Neutrophil (primary cell): ENCODE data around the gene CDH13.

Experiments
- H3K27ac ChIP-seq: fragments of 200-600 bp; sonication (generic); 2 replicates; pipeline ENCODE4 v1.5.1; 2016; ENCODE audit warnings: mild to moderate bottlenecking, moderate library complexity
- H3K27me3 ChIP-seq: fragments of 200-600 bp; sonication (generic); 2 replicates; pipeline ENCODE4 v1.6.0; 2016; ENCODE audit warnings: mild to moderate bottlenecking
- H3K36me3 ChIP-seq: fragments of 200-600 bp; sonication (generic); 2 replicates; pipeline ENCODE4 v1.5.1; 2017
- H3K4me1 ChIP-seq, 2 experiments: fragments of 200-600 bp in 1 of 2; sonication (generic) in 1 of 2; 1 replicate in 1 of 2; 2 replicates in 1 of 2; pipeline versions ENCODE4 v1.5.1 to v1.6.1; 2013 to 2016; ENCODE audit warnings: low read depth in 1 of 2, low read length in 1 of 2, mild to moderate bottlenecking in 1 of 2, moderate library complexity in 1 of 2; ENCODE audit not compliant: control insufficient read depth in 1 of 2, insufficient read depth in 1 of 2
- H3K4me3 ChIP-seq, 2 experiments: fragments of 200-600 bp in 1 of 2; sonication (generic) in 1 of 2; 1 replicate in 1 of 2; 2 replicates in 1 of 2; pipeline ENCODE4 v1.5.1; 2013 to 2016; ENCODE audit warnings: low read depth in 1 of 2, low read length in 1 of 2, mild to moderate bottlenecking in 1 of 2, moderate library complexity in 1 of 2
- H3K9me3 ChIP-seq: fragments of 200-600 bp; sonication (generic); 2 replicates; pipeline ENCODE4 v1.5.1; 2016
- TF ChIP-seq, protein P1 (sequence below): fragments of 200-600 bp; sonication (generic); IDR thresholded peaks from 2 replicates; pipeline ENCODE4 v1.5.1; 2016; ENCODE audit warnings: antibody characterized with exemption

The CDH13 gene

DNA sequence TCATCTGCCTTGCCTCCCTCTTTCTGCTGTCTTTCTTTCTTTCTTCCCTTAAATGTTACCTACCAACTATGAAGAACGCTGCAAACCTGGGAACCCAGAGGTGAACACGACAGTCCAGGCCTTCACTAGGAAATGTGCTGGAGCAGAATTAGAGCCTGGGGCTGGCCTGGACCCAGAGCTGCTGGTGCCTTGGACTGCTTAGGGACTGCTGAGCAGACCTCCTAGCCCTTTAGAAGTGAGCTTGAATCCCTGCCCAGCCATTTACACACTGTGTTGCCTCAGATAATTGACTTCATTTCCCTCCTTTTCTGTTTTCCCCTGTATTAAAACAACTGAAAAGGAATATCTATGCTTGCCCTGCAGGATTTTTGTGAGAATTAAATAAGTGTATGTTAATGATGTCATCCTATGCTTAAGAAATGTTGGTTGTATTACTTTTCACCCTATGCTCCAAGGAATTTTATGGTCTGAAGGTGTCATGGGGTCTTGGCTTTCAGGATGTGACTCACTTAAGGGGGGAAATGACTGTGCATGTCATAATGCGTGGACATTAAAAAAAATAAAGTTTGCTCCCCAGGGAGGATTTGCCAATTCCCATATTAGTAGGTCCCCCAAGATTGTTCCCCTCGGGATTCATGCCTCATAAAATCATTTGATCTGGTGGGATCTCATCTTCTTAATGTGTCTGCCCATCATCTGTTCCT, 11.5 kb downstream of the CDH13 start:
- H3K9me3 ChIP-seq = no peaks in the 10 kb centered on the region
- H3K27me3 ChIP-seq = no peaks in the 10 kb centered on the region
- TF ChIP-seq, protein P1, sequence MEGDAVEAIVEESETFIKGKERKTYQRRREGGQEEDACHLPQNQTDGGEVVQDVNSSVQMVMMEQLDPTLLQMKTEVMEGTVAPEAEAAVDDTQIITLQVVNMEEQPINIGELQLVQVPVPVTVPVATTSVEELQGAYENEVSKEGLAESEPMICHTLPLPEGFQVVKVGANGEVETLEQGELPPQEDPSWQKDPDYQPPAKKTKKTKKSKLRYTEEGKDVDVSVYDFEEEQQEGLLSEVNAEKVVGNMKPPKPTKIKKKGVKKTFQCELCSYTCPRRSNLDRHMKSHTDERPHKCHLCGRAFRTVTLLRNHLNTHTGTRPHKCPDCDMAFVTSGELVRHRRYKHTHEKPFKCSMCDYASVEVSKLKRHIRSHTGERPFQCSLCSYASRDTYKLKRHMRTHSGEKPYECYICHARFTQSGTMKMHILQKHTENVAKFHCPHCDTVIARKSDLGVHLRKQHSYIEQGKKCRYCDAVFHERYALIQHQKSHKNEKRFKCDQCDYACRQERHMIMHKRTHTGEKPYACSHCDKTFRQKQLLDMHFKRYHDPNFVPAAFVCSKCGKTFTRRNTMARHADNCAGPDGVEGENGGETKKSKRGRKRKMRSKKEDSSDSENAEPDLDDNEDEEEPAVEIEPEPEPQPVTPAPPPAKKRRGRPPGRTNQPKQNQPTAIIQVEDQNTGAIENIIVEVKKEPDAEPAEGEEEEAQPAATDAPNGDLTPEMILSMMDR = no peak
- no peak overlapping the region for H3K4me3 ChIP-seq
- H3K36me3 ChIP-seq = no peaks in the 10 kb centered on the region
- H3K27ac ChIP-seq = no peak overlapping the region
- H3K4me1 ChIP-seq = no peaks in the 10 kb centered on the region

GRCh38 chr16:82639263-82639662, 12.5 kb downstream of the CDH13 start:
- no peaks in the 10 kb centered on the region for H3K4me1 ChIP-seq
- H3K27me3 ChIP-seq = no peaks in the 10 kb centered on the region
- TF ChIP-seq, protein P1 = no peak
- H3K36me3 ChIP-seq = no peaks in the 10 kb centered on the region
- no peak overlapping the region for H3K27ac ChIP-seq
- H3K4me3 ChIP-seq = no peak overlapping the region
- no peaks in the 10 kb centered on the region for H3K9me3 ChIP-seq

GRCh38 chr16:82639666-82640336, 13.0 kb downstream of the CDH13 start:
- H3K36me3 ChIP-seq = no peaks in the 10 kb centered on the region
- H3K4me3 ChIP-seq = no peak overlapping the region
- H3K27me3 ChIP-seq = no peaks in the 10 kb centered on the region
- TF ChIP-seq, protein P1 = no peak
- H3K27ac ChIP-seq = no peak overlapping the region
- H3K9me3 ChIP-seq = no peaks in the 10 kb centered on the region
- no peaks in the 10 kb centered on the region for H3K4me1 ChIP-seq

GRCh38 chr16:82641336-82641984, 14.7 kb downstream of the CDH13 start:
- Histone ChIP-seq H3K4me1 (no peaks in the 10 kb centered on the region), H3K9me3 (no peaks in the 10 kb centered on the region), H3K27me3 (no peaks in the 10 kb centered on the region), H3K4me3 (no peak overlapping the region), H3K36me3 (no peaks in the 10 kb centered on the region), H3K27ac (no peak overlapping the region)
- TF ChIP-seq, protein P1 = no peak

GRCh38 chr16:82643136-82643535, 16.4 kb downstream of the CDH13 start:
- Histone ChIP-seq H3K9me3 (no peaks in the 10 kb centered on the region), H3K27ac (no peak overlapping the region), H3K36me3 (no peaks in the 10 kb centered on the region), H3K27me3 (no peaks in the 10 kb centered on the region), H3K4me3 (no peak overlapping the region), H3K4me1 (no peaks in the 10 kb centered on the region)
- TF ChIP-seq, protein P1 = no peak
